Fibroblast of skin of right quadriceps (primary cell): ENCODE data around the gene BRWD1.

Experiments
- DNase-seq: peaks from one replicate; pipeline ENCODE4 v3.0.0-alpha.2; 2013

BRWD1 gene

GRCh38 chr21:39313571-39314142, at the start of gene BRWD1:
Gene BRWD1 (minus strand): TSS chr21:39313632. CDS start chr21:39313491, 141 bp downstream.
- DNase-seq: peak; percentile 92

DNA sequence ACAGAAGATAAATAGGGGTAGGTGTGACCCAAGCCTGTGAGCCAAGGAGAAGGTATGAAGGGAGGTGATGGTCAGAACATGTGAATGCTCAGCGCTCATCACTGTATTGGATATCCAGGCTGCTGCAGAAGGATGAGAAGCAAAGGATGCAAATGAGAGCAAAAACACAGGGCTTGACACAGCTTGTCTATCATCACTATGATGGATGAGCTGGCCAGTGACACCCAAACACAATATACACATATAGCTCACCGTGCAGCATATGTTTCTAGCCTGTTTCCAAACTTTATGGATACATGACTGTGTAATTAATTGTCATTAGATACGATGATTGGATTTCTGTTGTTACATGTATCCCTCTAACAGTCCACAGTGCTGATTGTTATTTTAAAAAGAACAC, 49.3 kb upstream of the BRWD1 start:
- DNase-seq: no peak

- DNase-seq: no peak
Measured at GRCh38 chr21:39359382-39359781, 46.0 kb upstream of the BRWD1 start.

GRCh38 chr21:39353295-39353694, 39.9 kb upstream of the BRWD1 start:
- DNase-seq: no peak

DNA sequence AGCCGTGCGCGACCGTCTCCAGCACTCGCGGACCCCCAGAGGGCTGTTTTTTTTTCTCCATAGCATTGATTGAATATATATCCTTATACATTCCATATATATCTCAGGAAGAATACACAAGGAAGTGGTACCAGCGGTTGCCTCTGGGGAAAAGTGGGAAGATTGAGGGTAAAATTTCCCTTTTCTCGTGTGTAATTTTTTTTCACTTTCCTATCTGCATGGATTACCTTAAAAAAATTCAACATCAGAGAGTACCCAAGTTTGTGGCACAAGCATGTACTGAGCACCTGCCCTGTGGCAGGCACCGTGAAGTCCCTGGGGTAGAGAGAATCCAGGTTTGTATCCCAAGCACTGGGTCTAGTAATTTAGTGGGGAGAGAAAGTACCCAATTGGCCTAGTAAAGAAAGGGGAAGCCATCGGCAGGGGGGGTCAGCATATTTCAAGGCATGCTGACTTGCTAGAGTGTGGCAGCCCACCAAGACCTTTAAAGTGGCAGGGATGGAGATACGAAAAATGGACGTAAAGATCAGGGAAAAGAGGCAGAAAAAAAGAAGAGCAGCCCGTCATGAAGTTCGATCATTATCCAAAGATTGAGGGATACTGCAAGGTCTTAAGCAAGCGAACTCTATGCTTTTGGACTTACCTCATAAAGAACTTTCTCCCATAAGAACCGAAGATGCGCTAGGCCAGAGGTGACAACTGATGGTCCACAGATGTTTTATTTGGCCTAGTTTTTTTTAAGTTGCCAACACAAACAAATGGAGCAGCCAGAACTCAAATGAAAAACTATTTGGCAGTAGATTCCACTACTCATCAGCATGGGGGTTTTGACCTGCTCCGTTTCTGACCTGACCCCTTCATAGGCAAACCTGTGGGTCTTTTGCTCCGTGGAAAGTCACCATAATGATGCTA, 36.9 kb upstream of the BRWD1 start:
- no peak for DNase-seq

- DNase-seq: peak; percentile 96
Measured at GRCh38 chr21:39349211-39350093, 36.0 kb upstream of the BRWD1 start.

DNA sequence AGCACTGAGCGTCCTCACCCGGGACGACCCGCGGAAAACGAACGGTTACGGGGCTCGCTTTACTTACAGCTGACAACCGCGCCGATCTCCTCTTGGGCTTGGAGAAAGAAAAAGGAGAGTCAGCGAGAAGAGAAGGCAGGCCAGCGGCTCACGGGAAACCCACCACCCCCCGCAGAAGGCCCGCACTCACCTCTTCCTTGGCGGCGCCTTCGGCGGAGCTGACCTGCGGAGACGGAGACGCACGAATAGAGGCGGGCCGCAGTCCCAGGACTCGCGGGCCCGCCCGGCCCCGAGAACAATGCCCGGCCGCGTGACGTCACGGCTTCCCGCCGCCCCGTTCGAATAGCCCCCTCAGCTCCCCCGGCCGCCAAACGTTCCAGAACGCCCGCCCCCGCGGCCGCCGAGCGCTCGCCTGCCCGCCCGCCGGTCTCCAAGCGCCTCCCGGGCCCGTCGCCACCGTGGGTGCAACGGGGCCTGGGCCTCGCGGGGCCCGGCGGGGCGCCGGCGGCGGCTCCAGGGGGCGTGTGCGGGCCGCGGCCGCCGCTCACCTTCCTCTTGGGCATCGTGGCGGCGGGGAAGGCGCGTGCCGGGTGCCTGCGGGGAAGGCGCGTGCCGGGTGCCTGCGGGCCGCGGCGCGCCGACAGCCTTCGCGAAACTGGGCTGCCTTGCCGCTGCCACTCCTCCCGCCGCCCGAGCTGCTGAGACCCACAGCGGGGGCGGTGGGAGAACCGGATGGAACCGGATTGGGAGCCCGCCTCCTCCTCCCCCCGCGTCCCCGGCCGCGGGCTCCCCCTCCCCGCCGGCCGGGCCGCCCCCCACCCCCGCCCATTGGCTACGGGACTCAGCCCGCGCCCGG, 35.2 kb upstream of the BRWD1 start, which contains the start of gene HMGN1:
Gene HMGN1 (minus strand): TSS at position 734 of the 856 bp plus-strand sequence. CDS start 171 bp downstream, at position 563.
- peak; percentile 93 for DNase-seq

DNA sequence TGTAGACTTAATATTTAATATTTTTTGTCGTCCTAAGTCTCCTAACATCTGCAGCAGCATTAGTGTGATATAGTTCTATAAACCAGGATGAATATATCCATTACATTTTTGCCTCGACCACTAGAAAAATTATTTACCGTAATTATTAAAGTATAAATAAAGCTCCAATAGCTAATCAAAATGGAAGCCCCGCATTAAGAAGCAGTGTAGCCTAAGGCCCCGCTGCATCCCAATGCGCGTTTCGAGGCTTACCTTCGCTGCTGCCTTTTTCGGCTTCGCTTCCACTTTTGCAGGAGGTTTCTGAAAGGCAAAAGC, 34.6 kb upstream of the BRWD1 start:
- DNase-seq: no peak

- DNase-seq: no peak
Measured at GRCh38 chr21:39347537-39347936, 34.1 kb upstream of the BRWD1 start.

DNA sequence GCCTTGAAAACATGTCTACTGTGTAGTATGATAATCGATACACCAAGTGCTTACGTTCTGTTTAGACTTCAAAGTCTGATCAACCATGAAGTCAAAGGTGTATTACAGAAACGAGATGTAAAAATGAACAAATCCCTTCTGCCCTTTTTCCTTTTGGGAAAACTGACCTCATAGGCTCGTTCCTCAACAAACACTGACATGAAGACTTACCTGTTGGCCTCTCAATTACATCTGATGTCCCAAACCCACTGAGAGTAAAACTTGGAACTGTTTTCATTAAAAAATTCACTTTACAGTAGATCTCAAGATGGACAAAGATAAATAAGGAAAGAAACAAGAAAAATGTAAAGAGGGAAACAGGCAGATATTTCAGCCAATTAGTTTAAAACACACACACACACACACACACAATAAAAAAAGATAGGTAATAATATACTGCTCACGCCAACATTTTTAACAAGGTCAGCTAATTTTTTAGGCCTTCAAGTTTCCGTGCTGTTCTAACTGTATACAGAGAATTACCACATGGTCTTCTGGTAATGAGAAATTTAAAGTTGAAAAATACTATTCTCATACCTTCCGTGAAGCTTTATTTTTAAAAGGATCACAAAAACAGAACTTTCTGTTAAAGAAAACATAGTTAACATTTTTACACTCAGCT, 33.4 kb upstream of the BRWD1 start:
- no peak for DNase-seq

DNA sequence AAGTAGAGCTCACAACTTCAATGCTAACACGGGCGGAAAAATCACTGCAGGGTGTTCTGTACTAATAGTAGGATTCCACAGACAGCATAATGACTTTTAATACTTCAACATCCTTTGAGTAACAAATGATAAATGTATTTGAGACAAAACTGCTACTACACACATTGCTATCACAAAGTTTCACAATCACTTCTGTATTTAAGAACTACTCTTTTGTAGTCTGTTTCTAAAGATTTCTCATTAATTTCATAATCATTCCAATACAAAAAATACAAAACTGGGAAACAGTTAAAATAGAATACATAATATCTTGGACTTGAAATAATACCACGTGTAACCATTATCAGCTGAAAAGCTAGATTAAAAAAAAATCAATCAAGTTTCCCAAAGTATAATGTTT, 32.8 kb upstream of the BRWD1 start:
- DNase-seq: no peak

DNA sequence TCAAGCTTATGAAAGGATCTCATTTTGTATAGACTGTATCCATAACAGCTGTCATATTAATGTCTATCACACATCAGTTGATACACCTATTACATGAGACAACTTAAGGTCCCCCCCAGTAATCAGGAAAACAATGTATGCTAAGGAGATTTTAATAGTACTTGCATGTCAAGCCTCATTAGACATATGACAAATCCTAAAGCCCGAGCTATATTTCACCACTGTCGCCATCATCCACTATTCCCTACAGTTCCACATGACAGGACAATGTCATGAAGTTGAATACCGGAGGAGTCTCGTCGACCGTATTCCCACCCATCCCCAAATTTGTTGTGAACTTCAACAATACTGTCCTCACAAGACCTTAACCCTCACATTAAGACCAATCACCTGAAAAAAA, 32.0 kb upstream of the BRWD1 start:
- no peak for DNase-seq

- no peak for DNase-seq
Measured at GRCh38 chr21:39344848-39345247, 31.4 kb upstream of the BRWD1 start.

GRCh38 chr21:39341249-39341923, 28.0 kb upstream of the BRWD1 start:
- DNase-seq: no peak

GRCh38 chr21:39340687-39341086, 27.3 kb upstream of the BRWD1 start:
- no peak for DNase-seq

GRCh38 chr21:39339231-39339630, 25.8 kb upstream of the BRWD1 start:
- DNase-seq: no peak

DNA sequence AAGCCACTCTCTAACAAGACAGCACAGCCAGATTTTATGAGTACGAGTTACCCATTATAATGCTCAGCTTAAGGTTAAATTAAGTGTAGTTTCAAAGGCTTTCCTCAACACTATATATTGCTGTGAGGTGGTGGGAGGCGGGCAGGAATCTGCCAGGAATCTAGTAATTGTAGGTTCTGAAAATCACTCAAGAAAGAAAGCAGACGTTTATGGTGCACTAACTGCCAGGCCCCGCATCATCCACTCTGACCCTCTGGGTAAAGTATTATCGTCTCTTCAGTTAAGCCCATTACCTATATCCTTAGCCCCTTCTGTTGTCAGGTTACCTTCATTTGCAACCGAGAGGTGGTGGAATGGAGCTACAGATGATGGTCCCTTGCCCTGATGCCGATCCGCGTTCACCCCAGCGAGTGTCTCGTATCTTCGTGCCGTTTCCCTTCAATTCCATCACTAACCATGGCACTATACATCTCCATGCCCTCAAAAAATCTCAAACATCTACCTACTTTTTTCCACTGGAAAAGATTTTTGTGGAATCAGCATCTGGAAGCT, 23.1 kb upstream of the BRWD1 start:
- no peak for DNase-seq

- no peak for DNase-seq
Measured at GRCh38 chr21:39334611-39335010, 21.2 kb upstream of the BRWD1 start.

DNA sequence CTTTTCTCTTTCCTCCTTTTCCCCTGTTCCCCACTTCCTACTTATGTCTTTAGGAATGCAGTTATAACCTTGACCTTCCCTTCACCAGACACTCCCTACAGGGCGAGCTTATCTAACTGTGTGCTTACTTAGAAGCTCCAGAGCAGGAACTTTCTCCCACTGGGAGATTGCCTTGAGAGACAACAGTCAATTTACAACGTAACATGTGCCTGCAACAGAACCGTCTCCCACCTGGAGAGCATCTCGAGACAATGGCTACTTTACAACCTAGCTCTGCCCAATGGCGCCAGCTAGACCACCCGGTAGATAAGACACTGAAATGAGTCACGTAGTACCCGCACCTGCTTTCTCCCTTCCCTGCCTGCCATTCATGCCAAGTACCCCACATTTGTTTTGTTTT, 18.7 kb upstream of the BRWD1 start:
- no peak for DNase-seq

GRCh38 chr21:39330001-39330400, 16.6 kb upstream of the BRWD1 start:
- no peak for DNase-seq

DNA sequence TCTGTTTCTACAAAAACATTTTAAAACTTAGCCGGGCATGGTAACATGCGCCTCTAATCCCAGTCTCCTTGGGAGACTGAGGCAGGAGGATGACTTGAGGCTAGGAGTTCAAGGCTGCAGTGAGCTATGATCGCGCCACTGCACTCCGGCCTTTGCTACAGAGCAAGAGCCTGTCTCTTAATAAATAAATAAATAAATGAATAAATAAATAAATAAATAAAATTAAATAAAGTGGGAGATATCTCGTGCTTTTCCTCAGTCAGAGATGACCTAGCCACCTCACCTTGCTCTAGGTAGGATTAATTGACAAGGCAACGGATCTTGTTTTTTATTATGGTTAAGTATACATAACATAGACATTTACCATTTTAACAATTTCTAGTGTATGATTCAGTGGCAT, 14.3 kb upstream of the BRWD1 start:
- no peak for DNase-seq
